ENCODE results near the gene PUS1. TPM values are rescaled to one million over a fixed set of nuclear protein-coding genes. Genes with fewer than 3 reads are reported as not detected.

PUS1 gene
- total RNA-seq, 6 experiments from 2014 or later = 14.7 to 23.1 (median 17.7) TPM

DNA sequence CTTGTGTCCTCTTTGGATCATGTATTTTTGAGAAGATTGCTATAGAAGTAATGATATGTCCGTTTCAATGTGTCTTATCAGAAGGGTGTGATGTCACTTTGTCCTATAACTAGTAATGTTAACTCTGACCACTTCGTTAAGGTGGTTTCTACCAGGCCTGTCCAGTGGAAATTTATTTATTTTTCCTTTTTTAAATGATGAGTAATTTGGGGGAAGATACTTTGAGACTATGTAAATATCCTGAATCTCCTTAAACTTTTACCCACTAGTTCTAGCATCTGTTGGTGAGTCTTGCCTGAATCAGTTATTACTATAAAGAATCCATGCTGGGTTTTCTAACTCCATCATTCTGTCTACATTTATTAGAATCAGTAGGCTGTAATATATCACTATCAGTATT is 36.0 kb downstream of the PUS1 start:
- DNase-seq (no peak), ATAC-seq (no peak)
- intact Hi-C loops (cut with DNase I) = no loop called here
- no peaks in the 10 kb centered on the region for H3K4me1 ChIP-seq
- H3K36me3 ChIP-seq = peaks cover 0 to 7% (median 1%) of the 10 kb centered on the region in 4 donors
- TF ChIP-seq, protein P1, sequence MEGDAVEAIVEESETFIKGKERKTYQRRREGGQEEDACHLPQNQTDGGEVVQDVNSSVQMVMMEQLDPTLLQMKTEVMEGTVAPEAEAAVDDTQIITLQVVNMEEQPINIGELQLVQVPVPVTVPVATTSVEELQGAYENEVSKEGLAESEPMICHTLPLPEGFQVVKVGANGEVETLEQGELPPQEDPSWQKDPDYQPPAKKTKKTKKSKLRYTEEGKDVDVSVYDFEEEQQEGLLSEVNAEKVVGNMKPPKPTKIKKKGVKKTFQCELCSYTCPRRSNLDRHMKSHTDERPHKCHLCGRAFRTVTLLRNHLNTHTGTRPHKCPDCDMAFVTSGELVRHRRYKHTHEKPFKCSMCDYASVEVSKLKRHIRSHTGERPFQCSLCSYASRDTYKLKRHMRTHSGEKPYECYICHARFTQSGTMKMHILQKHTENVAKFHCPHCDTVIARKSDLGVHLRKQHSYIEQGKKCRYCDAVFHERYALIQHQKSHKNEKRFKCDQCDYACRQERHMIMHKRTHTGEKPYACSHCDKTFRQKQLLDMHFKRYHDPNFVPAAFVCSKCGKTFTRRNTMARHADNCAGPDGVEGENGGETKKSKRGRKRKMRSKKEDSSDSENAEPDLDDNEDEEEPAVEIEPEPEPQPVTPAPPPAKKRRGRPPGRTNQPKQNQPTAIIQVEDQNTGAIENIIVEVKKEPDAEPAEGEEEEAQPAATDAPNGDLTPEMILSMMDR (IDR thresholded peaks at IDR 0.05) = no peak
- TF ChIP-seq POLR2A (IDR thresholded peaks at IDR 0.05) = no peak
- no peak overlapping the region for H3K4me3 ChIP-seq
- H3K27me3 ChIP-seq = no peaks in the 10 kb centered on the region
- 73% methylated on average over 2 of the region's 2 CpGs for WGBS (ENCODE audit: insufficient coverage, low coverage, low lambda C conversion rate, missing lambda C conversion rate)
- H3K27ac ChIP-seq = no peak overlapping the region
- no peaks in the 10 kb centered on the region for H3K9me3 ChIP-seq

DNA sequence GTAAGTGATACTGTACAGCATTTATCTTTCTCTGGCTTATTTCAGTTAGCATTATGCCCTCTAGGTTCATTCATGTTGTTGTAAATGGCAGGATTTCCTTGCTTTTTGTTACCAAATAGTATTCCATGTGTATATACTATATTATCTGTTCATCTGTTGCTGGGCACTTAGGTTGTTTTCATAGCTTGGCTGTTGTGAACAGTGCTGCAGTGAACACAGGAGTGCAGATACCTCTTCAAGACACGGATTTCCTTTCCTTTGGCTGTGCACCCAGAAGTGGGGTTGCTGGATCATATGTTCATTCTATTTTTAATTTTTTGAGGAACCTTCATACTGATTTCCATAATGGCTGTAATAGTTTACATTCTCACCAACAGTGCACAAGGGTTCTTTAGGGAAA is 42.1 kb downstream of the PUS1 start:
- Histone ChIP-seq H3K4me1 (no peaks in the 10 kb centered on the region), H3K27ac (no peak overlapping the region)
- intact Hi-C loops (cut with DNase I) = no loop called here

DNA sequence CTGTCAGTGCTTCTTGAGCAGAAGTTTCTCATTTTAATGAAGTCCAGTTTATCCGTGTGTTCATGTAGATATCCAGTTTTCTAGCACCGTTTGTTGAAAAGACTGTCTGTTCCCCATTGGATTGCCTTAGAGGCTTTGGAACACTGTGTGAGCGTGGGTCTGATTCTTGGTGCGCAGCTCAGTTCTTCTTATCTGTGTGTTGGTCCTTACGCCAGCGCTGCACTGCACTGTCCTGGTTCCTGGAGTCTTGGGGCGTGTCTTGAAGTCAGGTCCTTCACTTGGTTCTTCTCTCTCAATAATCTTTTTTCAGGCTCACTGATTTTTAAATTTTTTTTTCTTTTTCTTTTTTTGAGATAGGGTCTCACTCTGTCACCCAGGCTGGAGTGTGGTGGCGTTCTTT is 46.2 kb downstream of the PUS1 start:
- intact Hi-C loops (cut with DNase I) = no loop called here
- peaks cover 0 to 7% (median 0%) of the 10 kb centered on the region in 4 donors for H3K36me3 ChIP-seq
- 97% methylated on average over 6 of the region's 8 CpGs for WGBS (ENCODE audit: insufficient coverage, low coverage, low lambda C conversion rate, missing lambda C conversion rate)
- no peaks in the 10 kb centered on the region for H3K9me3 ChIP-seq
- H3K4me1 ChIP-seq = no peaks in the 10 kb centered on the region
- no peak overlapping the region for H3K27ac ChIP-seq
- H3K4me3 ChIP-seq = no peak overlapping the region
- TF ChIP-seq, protein P1 (IDR thresholded peaks at IDR 0.05) = no peak
- no peak for TF ChIP-seq POLR2A (IDR thresholded peaks at IDR 0.05)
- ATAC-seq = no peak
- no peak for DNase-seq
- H3K27me3 ChIP-seq = no peaks in the 10 kb centered on the region

More for the DNA sequence above, 42.1 kb downstream of the PUS1 start:
- H3K36me3 ChIP-seq = no peaks in the 10 kb centered on the region
- WGBS (ENCODE audit: insufficient coverage, low coverage, low lambda C conversion rate, missing lambda C conversion rate) = 43% methylated on average over 1 of the region's 1 CpG
- H3K9me3 ChIP-seq = no peaks in the 10 kb centered on the region
- no peak for TF ChIP-seq POLR2A (IDR thresholded peaks at IDR 0.05)
- TF ChIP-seq, protein P1 (IDR thresholded peaks at IDR 0.05) = no peak
- no peak overlapping the region for H3K4me3 ChIP-seq
- DNase-seq (no peak), ATAC-seq (no peak)
- no peaks in the 10 kb centered on the region for H3K27me3 ChIP-seq

DNA sequence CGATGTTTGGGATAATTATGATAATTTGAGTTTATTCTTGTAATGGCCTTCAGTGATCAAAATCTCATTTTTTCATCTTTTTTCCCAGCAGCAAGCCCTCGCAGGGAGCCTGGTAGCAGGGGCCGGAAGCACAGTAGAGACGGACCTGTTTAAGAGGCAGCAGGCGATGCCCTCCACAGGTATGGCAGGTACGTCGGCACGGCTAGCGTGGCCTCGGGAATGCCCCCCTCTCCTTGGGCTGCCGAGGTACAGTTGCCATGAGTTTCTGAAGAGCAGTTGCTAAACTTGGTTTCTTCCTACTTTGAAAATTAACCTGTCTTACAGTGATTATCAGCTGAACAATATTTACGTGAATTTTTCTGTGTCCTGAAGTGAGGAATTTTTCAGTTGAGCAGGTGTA is 50.5 kb downstream of the PUS1 start:
- no peak for DNase-seq
- TF ChIP-seq, protein P1 (IDR thresholded peaks at IDR 0.05) = no peak
- no peak for TF ChIP-seq POLR2A (IDR thresholded peaks at IDR 0.05)
- Histone ChIP-seq H3K27me3 (no peaks in the 10 kb centered on the region), H3K4me1 (no peaks in the 10 kb centered on the region), H3K9me3 (no peaks in the 10 kb centered on the region), H3K27ac (no peak overlapping the region), H3K36me3 (peaks cover 0 to 35% (median 5%) of the 10 kb centered on the region in 4 donors), H3K4me3 (no peak overlapping the region)
- no peak for ATAC-seq
- WGBS (ENCODE audit: insufficient coverage, low coverage, low lambda C conversion rate, missing lambda C conversion rate) = 88% methylated on average over 11 of the region's 12 CpGs
- intact Hi-C loops (cut with DNase I) = no loop called here

DNA sequence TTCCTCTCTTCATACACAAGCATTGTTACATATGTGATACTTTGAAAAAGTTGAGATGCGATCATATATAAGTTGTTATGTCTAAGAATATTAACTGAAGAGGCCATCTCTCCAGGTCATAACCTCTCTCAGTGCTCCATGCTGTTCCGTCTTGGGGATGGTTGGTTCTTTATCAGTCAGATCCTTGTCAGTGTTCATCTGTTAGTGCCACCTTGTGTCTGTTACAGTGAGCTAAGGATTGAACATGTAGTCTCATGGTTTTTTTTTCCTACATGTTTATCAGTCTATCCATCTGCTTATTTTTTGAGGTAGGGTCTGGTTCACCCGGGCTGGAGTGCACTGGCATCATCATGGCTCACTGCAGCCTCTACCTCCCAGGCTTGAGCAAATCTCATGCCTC is 51.2 kb downstream of the PUS1 start:
- intact Hi-C loops (cut with DNase I) = no loop called here
- 81% methylated on average over 2 of the region's 3 CpGs for WGBS (ENCODE audit: insufficient coverage, low coverage, low lambda C conversion rate, missing lambda C conversion rate)
- no peak for ATAC-seq
- no peaks in the 10 kb centered on the region for H3K9me3 ChIP-seq
- H3K36me3 ChIP-seq = peaks cover 0 to 41% (median 5%) of the 10 kb centered on the region in 4 donors
- DNase-seq = no peak
- H3K27ac ChIP-seq = no peak overlapping the region
- TF ChIP-seq, protein P1 (IDR thresholded peaks at IDR 0.05) = no peak
- no peak for TF ChIP-seq POLR2A (IDR thresholded peaks at IDR 0.05)
- H3K4me1 ChIP-seq = no peaks in the 10 kb centered on the region
- no peak overlapping the region for H3K4me3 ChIP-seq
- no peaks in the 10 kb centered on the region for H3K27me3 ChIP-seq

Measured in right lobe of liver (tissue), 6 donors.